ENCODE measurements around the gene CCDC12.

The CCDC12 gene

DNA sequence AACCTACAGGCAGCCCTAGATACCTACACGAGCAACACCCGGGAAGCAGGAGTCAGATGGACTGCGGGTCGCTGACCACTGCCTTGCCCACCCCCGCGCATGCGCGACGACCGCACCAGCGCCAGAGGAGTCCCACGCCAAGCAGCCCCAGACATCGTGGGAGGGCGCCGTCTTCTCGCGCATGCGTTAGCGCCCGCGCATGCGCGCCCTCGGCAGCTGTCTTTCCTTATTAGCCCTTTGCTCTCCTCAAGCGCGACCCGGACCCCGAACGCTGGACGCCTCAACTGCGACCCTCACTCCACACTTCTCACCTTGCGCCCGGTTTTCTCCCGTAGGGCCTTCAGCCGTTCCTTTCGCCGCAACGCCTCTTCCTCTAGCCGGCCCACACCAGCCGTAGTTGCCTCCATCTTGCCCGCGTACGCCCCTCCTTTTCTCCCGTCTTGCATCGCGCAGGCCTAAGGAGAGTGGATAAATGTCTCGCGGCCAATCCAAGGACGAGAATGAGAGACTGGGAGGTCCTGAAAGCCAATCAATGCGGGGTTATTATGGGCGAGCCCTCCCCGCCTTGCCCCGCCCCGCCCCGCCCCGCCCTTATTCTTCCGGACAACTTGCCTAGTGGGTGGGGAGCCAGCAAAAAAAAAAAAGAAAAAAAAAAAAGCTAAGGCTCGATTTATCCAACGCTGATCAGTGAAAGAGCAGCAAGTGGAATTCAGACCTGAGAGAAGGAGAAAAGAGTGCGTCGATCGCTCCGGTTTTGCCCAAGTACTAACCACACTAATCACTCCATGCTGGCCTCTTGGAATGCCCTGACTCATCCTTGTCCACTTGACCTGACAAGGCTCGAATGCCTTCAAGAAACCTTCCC is at the start of gene CCDC12:
CCDC12 (minus strand) TSS at position 420 of the 865 bp plus-strand sequence; CDS start at position 407, 13 bp downstream.
- DNase-seq, result peak; percentile 99

DNA sequence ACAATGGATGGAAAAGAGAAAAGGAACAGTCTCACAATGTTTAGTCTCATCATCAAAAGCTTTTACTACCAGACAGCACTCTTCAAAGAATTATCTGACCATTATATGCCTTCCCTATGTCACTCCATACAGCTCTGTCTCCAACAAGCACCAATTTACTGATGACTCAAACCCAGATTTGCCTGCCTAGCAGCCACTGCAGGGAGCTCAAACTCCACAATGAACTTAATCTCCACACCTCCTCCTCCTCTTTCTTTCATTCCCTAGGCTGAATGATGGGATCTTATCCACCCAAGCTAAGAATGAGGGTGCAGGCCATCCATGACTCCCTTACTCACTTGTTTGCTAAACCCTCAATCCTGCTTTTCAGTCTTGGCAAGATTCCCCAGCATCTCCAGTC is 48.4 kb upstream of the CCDC12 start:
- DNase-seq, result no peak

DNA sequence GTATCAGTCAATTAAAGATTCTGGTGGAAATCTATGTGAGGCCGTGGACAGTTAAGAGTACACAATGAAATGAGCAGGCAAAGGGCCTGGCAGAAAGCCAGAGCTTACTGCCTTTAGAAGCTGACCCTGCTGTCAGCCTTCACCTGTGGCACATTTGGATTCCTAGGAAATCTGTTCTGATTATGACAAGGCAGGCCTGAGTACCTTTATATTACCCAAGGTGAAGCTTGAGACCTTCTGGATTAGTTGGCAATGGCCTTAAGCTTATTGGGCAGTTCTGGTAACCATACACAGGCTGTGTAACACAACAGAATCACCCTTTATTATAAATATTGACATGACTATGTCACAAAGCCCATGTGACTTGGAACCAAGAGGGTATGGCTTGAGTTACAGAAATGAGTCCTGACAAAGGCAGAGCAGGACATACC is 46.1 kb upstream of the CCDC12 start:
- no peak for DNase-seq

DNA sequence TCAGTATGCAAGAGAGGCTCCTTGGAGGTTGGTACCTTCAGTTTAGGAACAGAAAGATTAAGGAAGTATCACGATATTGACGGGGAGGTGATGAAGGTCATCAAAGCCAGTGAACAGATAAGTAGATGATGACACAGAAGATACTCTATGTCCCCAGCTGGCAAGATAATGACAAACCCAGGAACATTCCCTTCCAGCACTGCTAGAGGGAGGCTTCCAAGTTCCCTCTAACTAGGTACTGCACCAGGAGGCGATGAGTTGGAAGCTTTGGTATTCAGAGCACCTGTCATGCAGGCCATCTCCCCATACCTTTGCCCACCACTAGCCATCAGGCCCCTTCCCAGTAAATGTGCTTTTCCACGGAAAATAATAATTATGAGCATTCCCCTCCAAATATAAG is 43.8 kb upstream of the CCDC12 start:
- DNase-seq, result no peak

DNA sequence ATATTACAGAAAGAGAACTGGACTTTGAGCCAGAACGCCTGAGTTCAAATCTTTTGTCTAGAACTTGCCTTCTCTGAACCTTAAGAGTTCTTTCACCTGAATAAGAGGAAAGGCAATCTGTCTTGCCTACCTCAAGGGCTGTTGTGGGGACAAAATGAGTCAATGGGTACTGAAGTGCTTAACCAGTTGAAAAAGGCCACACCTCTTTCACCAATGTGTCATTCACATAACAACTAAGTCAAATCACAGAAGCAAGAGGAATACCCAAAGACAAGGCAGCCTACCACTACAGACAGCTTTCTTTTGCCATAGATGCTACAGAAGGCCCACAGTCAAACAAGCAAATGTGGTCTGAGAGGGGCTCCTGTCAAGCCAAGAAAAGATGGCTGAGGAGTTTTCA is 42.7 kb upstream of the CCDC12 start:
- DNase-seq, result no peak

DNA sequence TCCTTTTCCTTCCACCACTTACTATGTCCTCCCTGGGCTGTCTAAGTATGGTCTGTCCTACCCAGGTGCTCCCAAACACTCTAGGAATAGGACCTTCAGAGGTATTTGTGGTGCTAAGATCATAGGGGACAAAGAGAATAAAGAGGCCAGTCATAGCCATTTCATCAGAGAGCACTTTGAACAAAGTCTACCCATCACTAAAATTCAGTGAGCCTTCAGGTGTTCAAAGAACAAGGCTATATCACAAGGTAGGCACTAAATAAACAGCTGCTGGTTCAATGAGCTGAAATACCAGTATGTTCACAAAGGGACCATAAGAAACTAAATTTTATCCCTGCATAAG is 41.7 kb upstream of the CCDC12 start:
- no peak for DNase-seq

DNA sequence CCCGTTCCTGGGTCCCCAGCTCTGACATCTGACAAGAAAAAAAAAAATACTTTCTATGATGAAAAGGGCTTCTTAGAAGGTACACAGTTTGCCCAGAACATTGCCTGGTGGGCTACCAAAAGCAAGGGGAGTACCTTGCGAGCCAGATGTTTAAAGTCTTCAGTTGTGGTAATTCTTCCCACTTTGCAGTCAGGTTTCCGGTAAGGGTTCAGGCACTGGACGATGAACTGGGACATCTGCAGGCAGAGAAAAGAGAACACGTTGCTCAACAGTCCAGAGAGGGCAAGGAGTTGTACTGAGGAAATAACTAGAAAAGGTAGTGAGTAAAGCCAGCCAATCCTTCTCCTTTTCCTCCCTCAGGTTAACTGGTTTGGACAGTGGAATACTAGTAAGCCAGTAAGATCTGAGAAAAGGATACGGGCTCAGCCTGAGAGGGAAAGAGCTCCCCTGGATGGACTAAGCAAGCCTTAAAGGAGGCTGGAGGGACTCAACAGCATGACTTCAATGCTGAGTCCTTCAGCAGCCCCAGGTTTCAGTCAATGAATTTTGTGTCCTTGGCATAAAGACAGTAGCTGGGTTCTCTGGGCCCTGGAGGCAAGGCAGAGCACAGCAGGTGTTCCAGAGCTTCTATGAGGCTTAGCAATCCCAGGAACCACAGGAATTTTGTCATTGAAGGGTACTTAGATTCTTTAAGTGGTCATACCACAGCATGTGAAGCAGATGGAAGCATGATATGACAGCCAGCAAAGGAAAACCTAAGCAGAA is 41.1 kb upstream of the CCDC12 start:
- no peak for DNase-seq

DNA sequence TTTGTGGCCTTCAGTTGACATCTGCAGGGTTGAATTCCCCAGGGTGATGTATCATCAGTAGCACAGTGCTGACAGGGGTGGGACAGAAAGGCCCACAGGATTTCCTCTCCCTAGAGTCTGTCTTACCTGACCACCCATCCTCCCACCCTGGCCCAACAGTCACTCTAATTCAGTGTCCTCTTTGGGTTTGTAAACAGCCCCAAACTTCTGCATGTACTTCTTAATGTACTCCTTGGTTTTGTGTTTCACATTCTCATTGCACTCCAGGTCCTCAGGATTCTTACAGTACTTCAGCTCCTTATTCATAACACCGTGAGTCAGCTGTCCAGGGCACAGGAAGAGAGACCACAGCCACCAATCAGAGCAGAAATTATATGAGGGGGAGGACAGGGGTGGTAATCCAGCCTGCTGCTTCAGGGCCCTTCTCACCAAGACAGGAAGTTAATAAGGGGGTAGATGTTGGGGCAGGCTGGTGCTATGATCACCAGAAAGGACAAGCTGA is 40.4 kb upstream of the CCDC12 start:
- no peak for DNase-seq

DNA sequence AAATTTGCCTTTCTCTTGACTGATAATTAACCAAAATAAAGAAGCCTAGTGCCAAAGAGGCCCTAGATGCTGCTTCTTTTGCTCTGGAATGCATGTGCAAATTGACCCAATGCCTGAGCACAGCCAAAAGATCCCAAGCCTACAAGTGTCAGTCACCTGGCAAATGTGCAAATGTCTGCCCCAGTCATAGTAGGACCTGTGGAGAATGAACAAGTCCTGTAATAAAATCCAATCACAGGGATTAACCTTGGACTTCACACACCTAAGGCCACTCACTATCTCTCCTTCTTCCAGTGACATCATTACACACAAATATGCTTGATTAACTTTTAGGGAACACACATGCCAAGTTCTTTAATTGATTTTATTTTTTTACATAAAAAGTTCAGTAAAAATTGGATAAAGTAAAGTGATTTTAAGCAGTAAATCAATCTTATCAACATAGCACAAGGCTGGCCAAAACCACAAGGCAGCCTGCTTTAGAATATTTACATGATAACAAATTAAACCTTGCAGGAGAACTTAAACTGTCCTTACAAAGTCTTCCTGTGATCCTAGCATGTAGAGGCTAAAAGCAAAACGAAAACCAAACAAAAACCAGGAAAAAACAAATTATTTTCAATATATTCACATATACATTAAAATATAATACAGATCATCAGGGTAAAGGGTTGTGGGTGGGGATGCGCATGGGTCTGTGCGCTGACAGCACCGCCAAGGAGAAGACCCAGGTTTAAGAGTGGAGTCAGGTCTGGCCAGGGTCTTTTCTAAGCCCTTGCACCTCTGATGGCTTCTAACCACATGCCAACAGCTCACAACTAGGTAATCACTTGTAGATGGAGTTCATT is 39.8 kb upstream of the CCDC12 start:
- no peak for DNase-seq

DNA sequence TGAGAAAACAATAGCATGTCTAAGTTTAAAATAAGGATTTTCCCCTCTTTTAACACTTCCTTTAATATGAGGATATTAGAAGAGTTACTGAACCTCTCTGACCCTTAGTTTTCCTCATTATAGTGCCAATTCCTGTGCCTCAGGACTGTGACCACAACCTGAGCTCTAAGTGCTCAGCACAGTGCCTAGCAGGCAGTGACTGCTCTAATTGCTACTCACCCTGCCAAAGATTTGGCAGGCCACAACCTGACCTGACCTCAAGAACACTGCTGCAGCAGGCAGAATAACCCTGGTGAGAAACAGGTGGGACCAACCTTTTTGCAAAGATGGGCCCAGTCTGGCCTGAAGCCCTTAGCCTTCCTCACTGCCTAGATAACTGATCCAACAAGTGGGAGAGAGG is 38.6 kb upstream of the CCDC12 start:
- no peak for DNase-seq

DNA sequence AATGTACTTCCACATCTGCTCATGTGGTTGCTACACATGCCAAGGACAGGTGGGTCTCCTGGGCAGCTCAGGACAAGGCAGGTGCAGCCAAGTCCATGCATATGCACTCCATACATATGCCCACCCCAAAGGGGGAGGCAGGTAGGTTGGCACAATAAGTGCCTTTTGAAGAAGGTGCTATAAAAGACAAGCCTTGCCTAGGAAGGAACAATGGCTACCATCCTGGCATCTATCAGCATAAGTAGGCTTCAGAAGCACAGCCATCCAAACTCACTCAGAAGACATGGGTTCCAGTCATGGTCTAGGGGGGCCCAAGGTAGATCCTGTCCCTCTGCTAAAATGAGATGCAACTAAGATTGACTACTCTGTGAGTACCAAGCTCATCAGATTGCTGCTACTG is 37.5 kb upstream of the CCDC12 start:
- no peak for DNase-seq

DNA sequence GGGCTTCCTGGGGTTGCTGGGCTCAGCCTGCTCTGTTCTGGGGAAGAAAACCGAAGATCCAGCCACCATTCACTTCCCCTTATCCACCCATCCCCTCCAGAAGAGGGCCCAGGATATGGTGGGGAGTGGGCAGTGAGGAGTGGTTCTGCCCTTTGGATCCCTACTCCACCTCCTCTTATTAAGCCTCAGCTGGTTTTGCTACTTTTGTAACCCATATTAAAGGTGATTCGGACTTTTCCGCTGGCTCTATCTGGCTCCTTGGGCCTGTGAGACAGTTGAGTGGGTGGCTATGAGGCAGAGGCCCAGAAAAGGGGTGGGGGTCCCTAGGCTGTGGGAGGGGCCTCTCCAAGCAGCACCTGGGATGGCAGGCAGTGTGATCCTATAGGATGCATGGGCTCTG is 36.7 kb upstream of the CCDC12 start:
- DNase-seq, result no peak

DNA sequence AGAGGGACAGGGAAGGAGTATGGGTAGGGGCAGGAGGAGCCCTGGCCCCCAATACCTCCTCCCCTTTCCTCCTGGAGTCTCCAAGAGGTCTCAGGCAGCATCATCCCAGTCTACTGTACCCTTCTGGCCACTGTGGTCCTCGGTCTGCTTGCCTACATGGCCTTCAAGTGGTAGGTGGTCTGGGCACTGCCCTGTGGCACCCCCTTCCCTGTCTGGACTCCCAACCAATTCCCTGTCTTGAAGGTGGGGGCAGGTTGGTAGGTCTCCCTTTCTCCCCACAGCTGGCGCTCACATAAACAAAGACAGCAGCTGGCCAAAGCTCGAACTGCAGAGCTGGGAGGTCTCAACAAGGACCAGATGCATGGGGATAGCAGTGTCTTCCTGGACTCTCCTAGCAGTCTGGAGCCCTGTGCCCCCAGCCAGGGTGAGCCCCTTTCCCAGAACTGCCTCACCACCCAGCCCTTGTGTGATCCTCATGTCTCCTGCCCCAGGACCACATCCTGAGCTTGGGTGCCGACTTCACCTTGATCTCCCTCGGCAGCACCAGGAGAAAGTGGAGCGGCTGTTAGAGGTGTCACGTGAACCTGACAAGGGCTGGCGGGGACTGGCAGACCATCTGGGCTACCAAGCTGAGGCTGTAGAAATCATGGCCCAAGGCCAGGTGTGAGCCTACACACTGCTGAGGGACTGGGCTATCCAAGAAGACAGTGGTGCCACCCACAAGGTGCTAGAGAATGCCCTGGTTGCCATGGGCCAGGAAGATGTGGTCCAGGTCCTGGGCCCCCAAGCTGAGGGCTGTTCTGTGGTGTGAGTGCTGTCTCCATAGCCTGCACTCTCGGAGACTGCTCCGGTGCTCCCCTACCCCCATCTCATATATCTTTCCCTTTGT is 36.0 kb upstream of the CCDC12 start:
- no peak for DNase-seq

DNA sequence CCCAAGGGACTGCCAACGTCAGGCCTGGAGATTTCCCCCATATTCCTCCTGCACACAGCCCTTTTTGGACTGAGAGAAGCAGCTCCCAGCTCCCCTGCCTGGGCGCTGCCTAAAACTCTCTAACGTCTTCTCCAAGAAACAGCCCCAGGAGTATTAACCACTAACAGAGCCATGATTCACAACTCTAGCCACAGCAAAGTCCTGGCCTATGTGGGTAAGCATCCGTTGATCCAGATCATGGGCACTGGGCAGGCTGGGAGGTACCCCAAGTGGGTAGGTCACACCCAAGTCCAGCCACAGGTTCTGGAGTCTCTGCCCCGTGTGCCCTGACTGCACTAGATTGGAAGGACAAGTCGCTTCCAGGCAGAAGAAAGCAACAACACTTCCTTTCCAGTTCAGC is 34.8 kb upstream of the CCDC12 start:
- DNase-seq, result no peak

DNA sequence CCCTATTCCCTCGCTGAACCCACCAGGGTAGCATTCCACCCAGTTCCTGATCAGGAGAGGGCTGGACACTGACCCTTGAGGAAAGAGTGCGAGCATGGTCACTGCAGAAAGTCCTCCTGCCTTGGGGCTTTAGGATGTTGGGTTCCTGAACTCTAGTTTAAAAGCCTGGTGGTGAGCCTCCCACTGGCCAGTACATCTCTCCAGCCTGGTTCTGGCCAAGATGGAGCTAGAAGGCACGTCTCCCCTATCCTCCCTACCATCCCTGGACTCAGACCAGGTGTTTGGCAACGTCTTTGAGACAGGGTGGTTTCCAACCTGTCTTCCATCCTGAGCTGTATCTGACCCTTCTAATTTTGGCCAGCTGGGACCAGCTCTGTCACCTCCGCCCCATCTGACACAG is 34.4 kb upstream of the CCDC12 start:
- DNase-seq, result no peak

DNA sequence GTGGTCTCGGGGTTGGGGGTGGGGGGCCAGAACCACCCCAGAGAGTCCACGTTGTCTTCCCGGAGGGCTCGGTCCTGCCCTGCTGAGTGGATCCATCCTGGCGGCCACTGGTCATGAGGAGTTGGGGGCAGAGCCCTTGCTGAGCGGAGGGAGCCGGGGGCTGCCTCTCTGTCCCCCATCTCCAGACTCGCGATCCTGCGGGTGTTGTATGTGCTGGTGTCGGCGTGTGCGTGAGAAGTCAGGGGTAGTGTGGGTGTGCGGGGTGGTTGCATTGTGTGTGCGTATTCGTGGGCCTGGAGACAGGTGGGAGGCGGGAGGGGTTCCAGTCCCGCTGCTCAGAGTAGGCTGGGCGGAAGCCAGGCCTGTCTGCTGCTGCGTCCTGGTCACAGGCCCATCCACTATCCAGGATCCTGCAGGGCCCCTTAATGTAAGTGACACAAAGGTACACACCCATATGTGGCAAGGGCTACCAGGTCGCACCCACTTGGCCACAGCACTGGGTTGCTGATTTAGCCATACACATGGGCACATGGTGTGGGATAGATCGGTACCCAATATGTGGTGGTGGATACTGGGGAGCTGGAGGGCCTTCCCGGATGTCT is 33.7 kb upstream of the CCDC12 start:
- no peak for DNase-seq

DNA sequence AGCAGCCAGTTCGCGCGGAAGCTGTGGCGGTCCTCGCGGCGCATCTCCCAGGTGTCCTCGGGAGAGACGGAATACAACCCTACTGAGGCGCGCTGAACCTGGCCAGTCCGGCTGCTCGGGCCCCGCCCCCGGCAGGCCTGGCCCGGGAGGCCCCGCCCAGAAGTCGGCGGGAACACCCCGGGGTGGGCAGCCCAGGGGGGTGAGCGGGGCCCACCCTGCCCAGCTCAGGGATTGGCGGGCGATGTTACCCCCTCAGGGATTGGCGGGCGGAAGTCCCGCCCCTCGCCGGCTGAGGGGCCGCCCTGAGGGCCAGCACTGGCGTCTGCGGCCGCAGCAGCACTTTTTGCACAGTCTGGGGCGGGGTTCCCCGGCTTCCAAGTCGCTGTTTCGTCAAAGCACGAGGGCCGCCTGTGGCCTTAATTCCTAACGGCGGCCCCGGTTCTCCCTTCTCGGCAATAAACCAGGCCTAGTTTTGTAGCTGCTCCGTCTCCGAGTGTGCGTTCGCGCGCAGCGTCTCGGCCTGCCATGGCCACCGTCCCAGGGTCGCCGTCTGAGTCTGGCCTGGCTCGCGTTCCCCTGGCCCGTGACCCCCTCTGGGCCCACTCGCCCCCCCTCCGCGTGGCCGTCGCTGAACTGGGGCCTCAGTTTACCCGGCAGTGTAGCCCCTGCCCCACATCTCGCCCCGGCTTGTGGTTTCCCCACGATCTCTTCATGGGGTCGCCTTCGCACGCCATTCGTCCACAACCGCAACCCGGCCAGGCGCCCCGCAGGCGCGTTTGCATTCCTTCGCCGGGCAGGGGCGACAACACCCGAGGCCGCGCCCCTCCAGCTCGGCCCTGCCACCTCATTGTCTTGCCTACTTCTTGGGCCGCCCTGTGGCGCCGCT is 32.9 kb upstream of the CCDC12 start:
- DNase-seq, result peak; percentile 95

DNA sequence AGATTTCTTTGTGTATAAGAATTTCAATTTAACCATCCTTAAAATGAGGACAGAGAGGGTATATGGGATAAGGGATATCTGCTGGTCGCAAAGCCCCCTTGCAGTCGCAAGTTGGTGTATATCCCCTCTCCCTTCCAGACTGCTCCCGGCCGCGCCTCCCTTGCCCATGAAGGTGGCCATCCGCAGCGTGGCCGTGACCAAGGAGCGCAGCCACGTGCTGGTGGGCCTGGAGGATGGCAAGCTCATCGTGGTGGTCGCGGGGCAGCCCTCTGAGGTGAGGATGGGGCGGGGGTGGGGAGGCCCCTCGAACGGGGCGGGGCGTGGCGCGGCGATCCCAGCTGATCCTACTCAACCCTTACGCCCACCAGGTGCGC is 32.3 kb upstream of the CCDC12 start:
- DNase-seq, result peak; percentile 27

DNA sequence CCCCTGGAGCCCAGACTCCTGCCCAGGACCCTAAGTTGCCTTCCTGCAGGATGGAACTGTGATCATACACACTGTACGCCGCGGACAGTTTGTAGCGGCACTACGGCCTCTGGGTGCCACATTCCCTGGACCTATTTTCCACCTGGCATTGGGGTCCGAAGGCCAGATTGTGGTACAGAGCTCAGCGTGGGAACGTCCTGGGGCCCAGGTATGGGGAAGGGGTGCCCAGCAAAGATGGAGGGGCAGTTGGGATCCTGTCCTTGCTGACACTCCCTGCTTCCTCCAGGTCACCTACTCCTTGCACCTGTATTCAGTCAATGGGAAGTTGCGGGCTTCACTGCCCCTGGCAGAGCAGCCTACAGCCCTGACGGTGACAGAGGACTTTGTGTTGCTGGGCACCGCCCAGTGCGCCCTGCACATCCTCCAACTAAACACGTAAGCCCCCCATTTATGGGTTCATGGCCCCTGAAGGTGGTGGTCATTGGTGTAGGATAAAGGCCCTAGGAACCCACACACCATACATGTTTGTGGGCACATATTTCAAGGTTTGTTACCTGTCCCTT is 31.8 kb upstream of the CCDC12 start:
- no peak for DNase-seq

DNA sequence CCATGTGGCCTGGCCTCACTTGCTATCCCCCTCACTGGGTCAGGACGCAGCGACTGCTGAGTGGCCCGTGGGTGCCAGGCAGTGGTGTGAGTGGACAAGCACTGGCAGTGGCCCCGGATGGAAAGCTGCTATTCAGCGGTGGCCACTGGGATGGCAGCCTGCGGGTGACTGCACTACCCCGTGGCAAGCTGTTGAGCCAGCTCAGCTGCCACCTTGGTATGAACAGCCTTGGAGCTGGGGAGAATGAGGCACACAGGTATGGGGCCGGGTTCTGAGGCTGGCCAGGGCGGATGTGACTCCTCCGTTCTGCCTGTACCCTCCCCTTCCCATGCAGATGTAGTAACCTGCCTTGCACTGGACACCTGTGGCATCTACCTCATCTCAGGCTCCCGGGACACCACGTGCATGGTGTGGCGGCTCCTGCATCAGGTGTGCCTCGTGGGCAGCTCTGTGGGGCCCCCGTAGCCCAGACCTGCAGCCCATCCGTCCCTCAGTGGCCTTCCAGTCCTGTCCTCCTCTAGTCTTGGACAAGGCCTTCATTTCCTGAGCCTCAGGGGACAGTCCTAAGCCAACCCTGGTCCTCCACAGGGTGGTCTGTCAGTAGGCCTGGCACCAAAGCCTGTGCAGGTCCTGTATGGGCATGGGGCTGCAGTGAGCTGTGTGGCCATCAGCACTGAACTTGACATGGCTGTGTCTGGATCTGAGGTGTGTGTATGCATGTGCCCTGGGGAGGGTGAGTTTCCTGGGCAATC is 31.1 kb upstream of the CCDC12 start:
- DNase-seq, result no peak
